ENCODE measurements around the gene TSPAN3. TPM values are rescaled to one million over a fixed set of nuclear protein-coding genes. Genes with fewer than 3 reads are reported as not detected.

Gene TSPAN3
- total RNA-seq, 2 experiments from 2014 or later: 14.7 to 15.5 TPM

DNA sequence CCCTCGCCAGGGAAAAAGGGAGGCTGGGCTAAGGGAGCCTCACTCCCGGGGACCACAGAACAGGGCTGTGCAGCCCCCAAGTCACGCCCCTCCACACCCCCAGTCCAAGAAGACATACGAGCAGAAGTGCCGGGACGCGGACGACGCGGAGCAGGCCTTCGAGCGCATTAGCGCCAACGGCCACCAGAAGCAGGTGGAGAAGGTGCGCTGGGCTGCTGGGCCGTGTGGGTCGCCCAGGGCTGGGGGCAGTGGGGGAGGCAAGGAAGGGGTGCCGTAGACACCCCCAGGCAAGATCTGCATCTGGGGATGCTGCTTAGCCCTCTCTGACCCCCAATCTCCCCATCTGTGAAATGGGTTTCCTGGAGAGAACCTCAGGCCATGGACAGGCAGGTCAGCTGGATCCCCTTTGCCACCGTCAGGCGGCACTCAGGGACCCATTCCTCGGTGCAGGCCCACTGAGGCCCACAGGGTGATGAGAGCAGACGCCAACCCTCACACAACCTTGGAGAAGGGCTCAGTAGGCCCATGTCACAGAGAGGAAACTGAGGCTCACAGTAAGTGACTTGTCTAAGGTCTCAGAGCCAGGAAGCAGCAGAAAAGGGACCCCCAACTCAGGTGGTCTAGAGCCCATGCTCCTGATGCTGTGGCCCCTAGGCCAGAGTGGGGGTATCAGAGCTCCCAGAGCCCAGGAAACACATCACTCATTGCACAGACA, 42.3 kb downstream of the TSPAN3 start:
- peaks cover 99% of the 10 kb centered on the region for H3K36me3 ChIP-seq (ENCODE audit: insufficient read depth, low read length)
- DNase-seq (peak in 3 of 14 experiments; percentile 0 to 27 (median 0)), ATAC-seq (ENCODE audit: poor library complexity) (no peak)
- H3K27ac ChIP-seq (ENCODE audit: low read depth in 1 of 2, low read length in 2 of 2): no peak overlapping the region
- ChIA-PET CTCF (no interaction called here), POLR2A (no interaction called here)
- peaks cover 52% of the 10 kb centered on the region for H3K36me3 Mint-ChIP-seq (ENCODE audit: low read depth)
- H3K4me3 Mint-ChIP-seq: no peak overlapping the region
- no peaks in the 10 kb centered on the region for H3K27me3 Mint-ChIP-seq
- peak overlapping the region; percentile 36 for H3K27ac Mint-ChIP-seq
- H3K4me1 ChIP-seq (ENCODE audit: insufficient read depth, low read length): peaks cover 41% of the 10 kb centered on the region
- H3K27me3 ChIP-seq (ENCODE audit: control insufficient read depth in 1 of 2, insufficient read depth in 2 of 2, low read length in 2 of 2): no peaks in the 10 kb centered on the region
- no peaks in the 10 kb centered on the region for H3K9me3 ChIP-seq (ENCODE audit: control insufficient read depth in 1 of 2, insufficient read depth in 1 of 2, low read length in 2 of 2)
- H3K9me3 Mint-ChIP-seq: no peaks in the 10 kb centered on the region
- peaks cover 7% of the 10 kb centered on the region for H3K4me1 Mint-ChIP-seq (ENCODE audit: low read depth)
- intact Hi-C loops (cut with DNase I, micrococcal nuclease): no loop called here
- no peak overlapping the region for H3K4me3 ChIP-seq (ENCODE audit: low read length)
- TF ChIP-seq, protein P1, sequence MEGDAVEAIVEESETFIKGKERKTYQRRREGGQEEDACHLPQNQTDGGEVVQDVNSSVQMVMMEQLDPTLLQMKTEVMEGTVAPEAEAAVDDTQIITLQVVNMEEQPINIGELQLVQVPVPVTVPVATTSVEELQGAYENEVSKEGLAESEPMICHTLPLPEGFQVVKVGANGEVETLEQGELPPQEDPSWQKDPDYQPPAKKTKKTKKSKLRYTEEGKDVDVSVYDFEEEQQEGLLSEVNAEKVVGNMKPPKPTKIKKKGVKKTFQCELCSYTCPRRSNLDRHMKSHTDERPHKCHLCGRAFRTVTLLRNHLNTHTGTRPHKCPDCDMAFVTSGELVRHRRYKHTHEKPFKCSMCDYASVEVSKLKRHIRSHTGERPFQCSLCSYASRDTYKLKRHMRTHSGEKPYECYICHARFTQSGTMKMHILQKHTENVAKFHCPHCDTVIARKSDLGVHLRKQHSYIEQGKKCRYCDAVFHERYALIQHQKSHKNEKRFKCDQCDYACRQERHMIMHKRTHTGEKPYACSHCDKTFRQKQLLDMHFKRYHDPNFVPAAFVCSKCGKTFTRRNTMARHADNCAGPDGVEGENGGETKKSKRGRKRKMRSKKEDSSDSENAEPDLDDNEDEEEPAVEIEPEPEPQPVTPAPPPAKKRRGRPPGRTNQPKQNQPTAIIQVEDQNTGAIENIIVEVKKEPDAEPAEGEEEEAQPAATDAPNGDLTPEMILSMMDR (IDR thresholded peaks at IDR 0.05): no peak

- Histone ChIP-seq H3K27me3 (ENCODE audit: control insufficient read depth in 1 of 2, insufficient read depth in 2 of 2, low read length in 2 of 2) (no peaks in the 10 kb centered on the region), H3K4me1 (ENCODE audit: insufficient read depth, low read length) (peaks cover 48% of the 10 kb centered on the region), H3K27ac (ENCODE audit: low read depth in 1 of 2, low read length in 2 of 2) (no peak overlapping the region), H3K9me3 (ENCODE audit: control insufficient read depth in 1 of 2, insufficient read depth in 1 of 2, low read length in 2 of 2) (no peaks in the 10 kb centered on the region), H3K4me3 (ENCODE audit: low read length) (no peak overlapping the region), H3K36me3 (ENCODE audit: insufficient read depth, low read length) (peaks cover 93% of the 10 kb centered on the region)
- Mint-ChIP-seq H3K4me3 (no peak overlapping the region), H3K27me3 (no peaks in the 10 kb centered on the region), H3K4me1 (ENCODE audit: low read depth) (peaks cover 14% of the 10 kb centered on the region), H3K9me3 (no peaks in the 10 kb centered on the region), H3K27ac (no peak overlapping the region), H3K36me3 (ENCODE audit: low read depth) (peaks cover 58% of the 10 kb centered on the region)
- POLR2A ChIA-PET: no interaction called here
- peak in 2 of 14 experiments; percentile 1 to 29 for DNase-seq
- intact Hi-C loops (cut with DNase I, micrococcal nuclease): no loop called here
- TF ChIP-seq, protein P1 (IDR thresholded peaks at IDR 0.05): no peak
- CTCF ChIA-PET: no interaction called here
- ATAC-seq (ENCODE audit: poor library complexity): no peak
These were observed 43.0 kb downstream of the TSPAN3 start for GRCh38 chr15:77027697-77028450.

GRCh38 chr15:77027111-77027696, 43.7 kb downstream of the TSPAN3 start:
- TF ChIP-seq, protein P1 (IDR thresholded peaks at IDR 0.05): no peak
- peaks cover 91% of the 10 kb centered on the region for H3K36me3 ChIP-seq (ENCODE audit: insufficient read depth, low read length)
- H3K36me3 Mint-ChIP-seq (ENCODE audit: low read depth): peaks cover 62% of the 10 kb centered on the region
- no peaks in the 10 kb centered on the region for H3K27me3 ChIP-seq (ENCODE audit: control insufficient read depth in 1 of 2, insufficient read depth in 2 of 2, low read length in 2 of 2)
- H3K27me3 Mint-ChIP-seq: no peaks in the 10 kb centered on the region
- DNase-seq (peak in 2 of 14 experiments; percentile 1 to 19), ATAC-seq (ENCODE audit: poor library complexity) (no peak)
- intact Hi-C loops (cut with DNase I, micrococcal nuclease): no loop called here
- H3K27ac ChIP-seq (ENCODE audit: low read depth in 1 of 2, low read length in 2 of 2): no peak overlapping the region
- no peak overlapping the region for H3K4me3 ChIP-seq (ENCODE audit: low read length)
- H3K27ac Mint-ChIP-seq: no peak overlapping the region
- H3K4me3 Mint-ChIP-seq: no peak overlapping the region
- peaks cover 55% of the 10 kb centered on the region for H3K4me1 ChIP-seq (ENCODE audit: insufficient read depth, low read length)
- no peaks in the 10 kb centered on the region for H3K9me3 Mint-ChIP-seq
- peaks cover 21% of the 10 kb centered on the region for H3K4me1 Mint-ChIP-seq (ENCODE audit: low read depth)
- ChIA-PET CTCF (interaction anchor here (0.6 kb wide), 1 partner anchor 37 kb away, joined by 3 read pairs; no protein-coding TSS in a partner anchor), POLR2A (no interaction called here)
- no peaks in the 10 kb centered on the region for H3K9me3 ChIP-seq (ENCODE audit: control insufficient read depth in 1 of 2, insufficient read depth in 1 of 2, low read length in 2 of 2)
